Keratinocyte (primary cell): ENCODE measurements around the gene SMIM35.

Source experiments
- CTCF ChIP-seq, 3 experiments: IDR thresholded peaks in 1 of 3; conservative IDR thresholded peaks in 1 of 3; optimal IDR thresholded peaks in 1 of 3; 2 replicates in 2 of 3; 3 replicates in 1 of 3; pipeline versions ENCODE3 to v1.5.1; 2011; ENCODE audit warnings: low read length in 3 of 3, mild to moderate bottlenecking in 3 of 3, moderate library complexity in 2 of 3, control low read depth in 1 of 3, inconsistent platforms in 1 of 3; ENCODE audit not compliant: insufficient read depth in 2 of 3; ENCODE audit errors: extremely low read depth in 1 of 3
- EZH2 ChIP-seq: IDR thresholded peaks from one replicate; pipeline ENCODE4 v1.6.1; 2012; ENCODE audit warnings: inconsistent platforms, mild to moderate bottlenecking, low read length, moderate library complexity

- no peak for TF ChIP-seq CTCF (optimal IDR thresholded peaks at IDR 0.05 in 1 of 3, IDR thresholded peaks at IDR 0.05 in 1 of 3, conservative IDR thresholded peaks at IDR 0.05 in 1 of 3; ENCODE audit: extremely low read depth in 1 of 3, insufficient read depth in 2 of 3, low read length in 3 of 3)
- no peak for TF ChIP-seq EZH2
These were observed 107.8 kb downstream of the SMIM35 start for GRCh38 chr11:117978991-117979390.
